Ramos (cell line): ENCODE data around the gene CNN1.
"Not testable (repeated sequence)": the region's sequence is repeated elsewhere in the genome, so short reads cannot be mapped to it uniquely, and the experiment has no call there.

ENCODE experiments used
- in situ Hi-C: fragments of 300-500 bp; cut with MboI; formaldehyde crosslinking; loops from one replicate; pipeline ENCODE4 v1.14.3; 2022; ENCODE audit warnings: low sequenced_read_pairs; ENCODE audit not compliant: unreplicated experiment

Gene CNN1

DNA sequence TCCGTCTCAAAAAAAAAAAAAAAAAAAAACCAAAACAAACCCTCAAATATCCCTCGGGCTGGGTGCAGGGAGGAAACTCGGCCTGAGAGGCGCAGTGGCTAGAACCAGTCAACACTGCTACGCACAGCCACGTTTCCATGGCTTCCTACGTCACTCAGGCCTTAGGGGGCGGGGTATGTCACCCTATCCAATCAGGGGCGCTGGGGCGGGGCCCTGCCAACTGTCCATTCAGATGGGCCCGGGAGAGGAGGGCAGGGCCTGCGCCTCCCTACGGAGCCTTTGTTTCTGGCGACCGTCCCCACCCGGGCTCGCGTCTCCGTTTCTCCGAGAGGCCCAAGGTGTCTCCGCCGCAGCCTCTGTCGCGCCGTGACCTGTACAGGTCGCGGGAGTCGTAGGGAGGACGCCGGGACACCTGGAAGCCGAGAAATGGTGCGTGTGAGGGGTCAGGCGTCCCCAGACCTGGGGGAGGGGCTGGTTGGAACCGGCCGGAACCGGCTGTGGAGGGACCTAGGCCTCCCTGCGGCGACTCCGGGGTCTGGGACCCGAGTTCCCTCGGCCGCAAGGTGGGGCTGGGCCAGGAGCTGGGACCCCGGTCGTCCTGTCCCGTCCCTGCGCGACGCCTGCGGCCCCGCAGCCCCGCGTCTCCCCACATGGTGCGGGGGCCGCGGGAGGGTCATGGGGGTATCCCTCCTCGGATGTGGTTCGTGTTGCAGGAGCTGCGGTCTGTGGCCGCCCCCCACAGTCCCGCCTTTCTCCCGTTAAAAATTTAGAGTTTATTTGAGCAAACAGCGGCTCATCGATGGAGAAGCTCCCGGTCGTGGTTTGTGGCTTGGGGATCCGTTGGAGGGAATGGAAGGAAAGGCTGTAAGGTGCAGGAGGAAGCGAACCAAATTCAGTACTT lies 58.8 kb downstream of the CNN1 start, which contains the start of gene ZNF627:
Gene ZNF627 (plus strand): TSS at position 282 of the 901 bp plus-strand sequence. CDS start 145 bp downstream, at position 427.
- in situ Hi-C loops, result no loop called here

DNA sequence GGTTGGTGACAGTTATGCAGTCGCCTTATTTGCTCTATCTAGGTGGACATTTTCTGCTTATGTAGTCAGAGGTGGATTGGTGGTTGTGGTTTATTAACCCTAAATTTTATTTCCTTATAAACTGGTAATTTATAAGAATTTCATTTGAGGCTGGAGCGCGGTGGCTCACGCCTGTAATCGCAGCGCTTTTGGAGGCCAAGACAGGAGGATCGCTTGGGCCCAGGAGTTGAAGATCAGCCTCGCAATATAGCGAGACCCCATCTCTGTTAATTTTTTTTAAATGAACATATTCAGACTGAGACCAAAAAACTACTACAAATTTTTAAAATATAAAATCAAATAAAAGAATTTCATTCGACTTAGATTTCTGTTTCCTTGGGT lies 59.4 kb downstream of the CNN1 start:
- in situ Hi-C loops, result no loop called here

DNA sequence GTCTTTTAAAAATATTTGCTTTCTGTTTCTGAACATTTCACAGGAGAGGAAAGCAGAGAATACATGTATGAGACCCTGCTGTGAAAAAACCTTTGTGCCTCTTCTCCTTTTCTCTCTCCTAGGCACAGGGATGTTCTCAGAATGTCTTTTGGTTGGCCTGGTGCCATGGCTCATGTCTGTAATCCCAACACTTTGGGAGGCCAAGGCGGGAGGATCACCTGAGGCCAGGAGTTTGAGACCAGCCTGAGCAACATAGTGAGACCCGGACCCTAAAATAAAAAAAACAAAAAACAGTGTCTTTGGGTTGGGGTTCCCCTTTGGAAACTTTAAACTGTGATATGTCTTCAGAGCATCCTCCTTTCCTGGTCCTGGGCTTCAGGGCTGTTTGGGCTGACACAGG lies 60.1 kb downstream of the CNN1 start:
- in situ Hi-C loops, result no loop called here

DNA sequence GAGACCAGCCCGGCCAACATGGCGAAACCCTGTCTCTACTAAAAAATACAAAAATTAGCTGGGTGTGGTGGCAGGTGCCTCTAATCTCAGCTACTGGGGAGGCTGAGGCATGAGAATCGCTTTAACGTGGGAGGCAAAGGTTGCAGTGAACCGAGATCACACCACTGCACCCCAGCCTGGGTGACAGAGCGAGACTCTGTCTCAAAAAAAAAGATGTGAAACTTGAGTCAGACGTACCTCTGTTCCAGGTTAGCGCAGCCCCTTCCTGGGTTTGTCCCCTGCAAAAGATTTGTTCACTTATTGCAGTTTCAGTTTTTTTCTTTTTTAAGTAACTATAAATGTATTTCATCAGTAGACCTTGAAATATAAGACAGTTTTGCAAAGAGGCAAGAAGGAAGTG lies 61.1 kb downstream of the CNN1 start:
- in situ Hi-C loops, result not testable (repeated sequence)
